SK-N-SH treated with all-trans-retinoic acid at 6 μM for 48 hours (cell line): ENCODE data around the gene TMUB1.

ENCODE experiments used
- ARNTL ChIP-seq: fragments of 450-650 bp; formaldehyde crosslinking; IDR thresholded peaks from 2 replicates; pipeline ENCODE4 v1.5.0; 2020; ENCODE audit warnings: low read depth, mild to moderate bottlenecking, moderate library complexity, borderline replicate concordance
- BACH2 ChIP-seq: fragments of 250-450 bp; sonication (Bioruptor Pico); IDR thresholded peaks from 2 replicates; pipeline ENCODE4 v1.9.0; 2021; ENCODE audit warnings: mild to moderate bottlenecking, borderline replicate concordance
- CSDC2 ChIP-seq: fragments of 250-450 bp; sonication (Bioruptor Pico); IDR thresholded peaks from 2 replicates; pipeline ENCODE4 v1.5.0; 2020; ENCODE audit warnings: mild to moderate bottlenecking, moderate library complexity
- ISL1 ChIP-seq: fragments of 250-450 bp; sonication (Bioruptor Pico); IDR thresholded peaks from 2 replicates; pipeline ENCODE4 v2.1.2; 2022; ENCODE audit warnings: mild to moderate bottlenecking, moderate library complexity
- OSR1 ChIP-seq: fragments of 250-450 bp; sonication (Bioruptor Pico); IDR thresholded peaks from 2 replicates; pipeline ENCODE4 v1.8.0; 2022; ENCODE audit warnings: moderate library complexity, mild to moderate bottlenecking, inconsistent platforms
- RARB ChIP-seq: fragments of 250-450 bp; sonication (Bioruptor Pico); IDR thresholded peaks from 2 replicates; pipeline ENCODE4 v1.8.0; 2021; ENCODE audit warnings: mild to moderate bottlenecking, moderate library complexity
- TCF4 ChIP-seq: fragments of 250-450 bp; sonication (Bioruptor Pico); IDR thresholded peaks from 2 replicates; pipeline ENCODE4 v1.8.0; 2021; ENCODE audit warnings: mild to moderate bottlenecking, moderate library complexity, borderline replicate concordance
- ZFP3 ChIP-seq: fragments of 250-450 bp; sonication (Bioruptor Pico); IDR thresholded peaks from 2 replicates; pipeline ENCODE4 v1.5.0; 2020; ENCODE audit warnings: mild to moderate bottlenecking, moderate library complexity
- ZFP30 ChIP-seq: fragments of 450-650 bp; formaldehyde crosslinking; IDR thresholded peaks from 2 replicates; pipeline ENCODE4 v1.5.0; 2022; ENCODE audit warnings: mild to moderate bottlenecking, moderate library complexity
- TF ChIP-seq, protein P1 (sequence below): fragments of 250-450 bp; sonication (Bioruptor Pico); IDR thresholded peaks from 2 replicates; pipeline ENCODE4 v1.5.1; 2020; ENCODE audit warnings: low read depth, mild to moderate bottlenecking, moderate library complexity

DNA sequence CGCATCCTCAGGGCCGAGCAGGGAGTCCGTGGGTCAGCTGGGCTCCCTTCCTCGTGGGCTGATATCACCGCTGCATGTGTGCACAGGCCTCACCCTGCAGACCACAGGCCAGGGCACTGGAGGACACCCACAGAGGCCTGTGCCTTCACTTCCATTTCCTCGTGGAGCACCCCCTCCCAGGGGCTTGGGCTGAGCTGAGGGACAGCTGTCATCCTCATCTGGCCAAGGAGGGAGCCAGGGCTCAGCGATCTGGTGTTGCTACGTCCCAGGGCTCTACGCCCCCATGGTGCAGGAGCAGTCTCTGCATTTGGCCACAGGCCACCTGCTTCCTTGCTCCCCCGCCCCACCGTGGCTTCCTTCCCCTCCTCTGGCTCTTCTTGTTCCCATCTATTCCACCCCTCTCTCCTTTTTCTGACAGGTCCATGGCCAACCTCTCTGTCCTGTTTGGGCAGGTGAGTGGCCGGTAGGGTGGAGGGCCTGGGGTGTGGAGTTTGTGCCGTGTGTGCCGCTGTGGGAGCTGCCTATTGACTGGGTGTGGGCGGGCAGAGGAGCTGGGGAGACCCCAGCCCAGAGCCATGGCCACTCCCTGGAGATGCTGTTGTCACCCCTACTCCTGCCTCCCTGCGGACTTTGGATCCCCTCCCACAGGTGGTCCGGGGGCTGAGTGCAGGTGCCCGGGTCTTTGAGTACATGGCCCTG lies 43.3 kb downstream of the TMUB1 start:
- no peak for TF ChIP-seq ZFP3 (CRISPR knock-in tag)
- TF ChIP-seq BACH2 (CRISPR knock-in tag) = no peak
- no peak for TF ChIP-seq RARB
- no peak for TF ChIP-seq TCF4 (CRISPR knock-in tag)
- TF ChIP-seq ARNTL = no peak
- TF ChIP-seq ISL1 (CRISPR knock-in tag) = no peak
- TF ChIP-seq CSDC2 (CRISPR knock-in tag) = no peak
- TF ChIP-seq, protein P1, sequence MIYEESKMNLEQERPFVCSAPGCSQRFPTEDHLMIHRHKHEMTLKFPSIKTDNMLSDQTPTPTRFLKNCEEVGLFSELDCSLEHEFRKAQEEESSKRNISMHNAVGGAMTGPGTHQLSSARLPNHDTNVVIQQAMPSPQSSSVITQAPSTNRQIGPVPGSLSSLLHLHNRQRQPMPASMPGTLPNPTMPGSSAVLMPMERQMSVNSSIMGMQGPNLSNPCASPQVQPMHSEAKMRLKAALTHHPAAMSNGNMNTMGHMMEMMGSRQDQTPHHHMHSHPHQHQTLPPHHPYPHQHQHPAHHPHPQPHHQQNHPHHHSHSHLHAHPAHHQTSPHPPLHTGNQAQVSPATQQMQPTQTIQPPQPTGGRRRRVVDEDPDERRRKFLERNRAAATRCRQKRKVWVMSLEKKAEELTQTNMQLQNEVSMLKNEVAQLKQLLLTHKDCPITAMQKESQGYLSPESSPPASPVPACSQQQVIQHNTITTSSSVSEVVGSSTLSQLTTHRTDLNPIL = no peak
- TF ChIP-seq ZFP30 (CRISPR knock-in tag) = no peak
- no peak for TF ChIP-seq OSR1
